Measurements from ENCODE around the gene NTPCR.

NTPCR gene

GRCh38 chr1:233025567-233025966 lies 75.2 kb downstream of the NTPCR start:
- H3K4me3 ChIP-seq (ENCODE audit: low read length) = no peak overlapping the region
- H3K9me3 ChIP-seq (replicated peaks; ENCODE audit: low read length) = no peaks in the 10 kb centered on the region
- H3K4me1 ChIP-seq (ENCODE audit: control insufficient read depth, insufficient read depth, low read length) = peaks cover 5% of the 10 kb centered on the region
- H3K36me3 ChIP-seq (ENCODE audit: insufficient read depth, low read length) = no peaks in the 10 kb centered on the region
- H3K9ac ChIP-seq (ENCODE audit: low read depth, low read length) = no peak overlapping the region
- no peaks in the 10 kb centered on the region for H3K27me3 ChIP-seq (ENCODE audit: control insufficient read depth, insufficient read depth, low read length)
- no peak overlapping the region for H3K4me2 ChIP-seq (ENCODE audit: low read length)

- H3K4me1 ChIP-seq (ENCODE audit: control insufficient read depth, insufficient read depth, low read length) = no peaks in the 10 kb centered on the region
- no peak overlapping the region for H3K9ac ChIP-seq (ENCODE audit: low read depth, low read length)
- H3K4me3 ChIP-seq (ENCODE audit: low read length) = no peak overlapping the region
- H3K27me3 ChIP-seq (ENCODE audit: control insufficient read depth, insufficient read depth, low read length) = no peaks in the 10 kb centered on the region
- H3K9me3 ChIP-seq (replicated peaks; ENCODE audit: low read length) = no peaks in the 10 kb centered on the region
- H3K4me2 ChIP-seq (ENCODE audit: low read length) = no peak overlapping the region
- H3K36me3 ChIP-seq (ENCODE audit: insufficient read depth, low read length) = no peaks in the 10 kb centered on the region
Measured at GRCh38 chr1:233027046-233027445, 76.6 kb downstream of the NTPCR start.

DNA sequence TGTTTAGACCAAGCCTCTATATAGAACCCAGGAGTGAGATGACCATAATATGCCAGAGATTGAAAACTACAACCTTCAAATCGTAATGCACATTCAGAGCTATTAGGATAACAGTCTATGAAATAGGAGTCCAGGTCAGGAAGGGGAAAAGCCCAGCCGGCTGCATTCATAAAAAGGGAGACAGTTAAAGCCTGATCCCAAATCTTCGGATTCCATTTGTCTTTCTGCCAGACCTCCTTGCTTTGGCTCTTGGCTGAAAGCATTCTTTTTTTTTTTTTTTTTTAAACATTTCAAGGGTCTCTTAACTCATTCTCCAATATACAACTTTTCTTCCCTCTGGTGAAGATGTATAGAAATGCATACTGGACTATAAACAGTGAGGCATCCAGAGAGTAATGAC lies 81.1 kb downstream of the NTPCR start:
- H3K36me3 ChIP-seq (ENCODE audit: insufficient read depth, low read length) = no peaks in the 10 kb centered on the region
- H3K9me3 ChIP-seq (replicated peaks; ENCODE audit: low read length) = no peaks in the 10 kb centered on the region
- no peak overlapping the region for H3K4me2 ChIP-seq (ENCODE audit: low read length)
- H3K27me3 ChIP-seq (ENCODE audit: control insufficient read depth, insufficient read depth, low read length) = no peaks in the 10 kb centered on the region
- no peak overlapping the region for H3K4me3 ChIP-seq (ENCODE audit: low read length)
- no peak overlapping the region for H3K9ac ChIP-seq (ENCODE audit: low read depth, low read length)
- H3K4me1 ChIP-seq (ENCODE audit: control insufficient read depth, insufficient read depth, low read length) = peaks cover 6% of the 10 kb centered on the region

- Histone ChIP-seq H3K27me3 (ENCODE audit: control insufficient read depth, insufficient read depth, low read length) (no peaks in the 10 kb centered on the region), H3K4me1 (ENCODE audit: control insufficient read depth, insufficient read depth, low read length) (peaks cover 6% of the 10 kb centered on the region), H3K4me3 (ENCODE audit: low read length) (no peak overlapping the region), H3K9ac (ENCODE audit: low read depth, low read length) (no peak overlapping the region), H3K36me3 (ENCODE audit: insufficient read depth, low read length) (no peaks in the 10 kb centered on the region), H3K4me2 (ENCODE audit: low read length) (no peak overlapping the region), H3K9me3 (replicated peaks; ENCODE audit: low read length) (no peaks in the 10 kb centered on the region)
Measured at GRCh38 chr1:233032916-233033315, 82.5 kb downstream of the NTPCR start.

- no peaks in the 10 kb centered on the region for H3K36me3 ChIP-seq (ENCODE audit: insufficient read depth, low read length)
- H3K4me1 ChIP-seq (ENCODE audit: control insufficient read depth, insufficient read depth, low read length) = peaks cover 6% of the 10 kb centered on the region
- no peak overlapping the region for H3K4me2 ChIP-seq (ENCODE audit: low read length)
- H3K9me3 ChIP-seq (replicated peaks; ENCODE audit: low read length) = no peaks in the 10 kb centered on the region
- no peak overlapping the region for H3K4me3 ChIP-seq (ENCODE audit: low read length)
- no peaks in the 10 kb centered on the region for H3K27me3 ChIP-seq (ENCODE audit: control insufficient read depth, insufficient read depth, low read length)
- no peak overlapping the region for H3K9ac ChIP-seq (ENCODE audit: low read depth, low read length)
Measured at GRCh38 chr1:233033361-233033760, 83.0 kb downstream of the NTPCR start.

Data from skeletal muscle satellite cell (primary cell).